ENCODE measurements around the gene PPP1R37. TPM values are rescaled to one million over a fixed set of nuclear protein-coding genes. Genes with fewer than 3 reads are reported as not detected.

PPP1R37 gene
- total and polyA plus RNA-seq, 2 of the 8 experiments (the other 6 are each of a cell fraction or from before 2014, with no cell fraction given), result 14.6 to 25.7 TPM

DNA sequence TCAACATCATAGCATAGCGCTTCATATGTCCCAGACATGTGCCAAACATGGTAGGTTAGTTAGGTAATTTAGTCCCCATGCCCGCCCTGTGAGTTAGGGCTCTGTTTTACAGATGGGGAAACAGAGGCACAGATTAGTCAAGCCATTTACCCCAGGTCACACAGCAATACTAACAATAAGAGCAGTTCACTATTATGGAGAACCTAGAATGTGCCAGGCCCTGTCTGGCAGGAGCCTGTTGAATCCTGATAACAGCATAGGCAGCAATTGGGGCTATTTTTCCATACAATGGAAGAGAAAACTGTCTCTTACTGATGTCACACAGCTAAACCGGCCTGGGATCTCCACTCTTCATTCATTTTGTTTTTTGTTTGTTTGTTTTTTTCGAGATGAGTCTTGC lies 6.5 kb upstream of the PPP1R37 start:
- TF ChIP-seq SRF (IDR thresholded peaks at IDR 0.05; ENCODE audit: low read depth, low read length) (no peak), CBX5 (IDR thresholded peaks at IDR 0.05; ENCODE audit: low read depth, low read length) (no peak)
- ChIA-PET POLR2A (ENCODE audit: partially characterized antibody) (interaction anchor here (1.0 to 1.7 kb wide), 7 partner anchors 8 to 50 kb away, joined by 3 to 5 read pairs (median 3); partner anchors contain the start of genes GEMIN7 and ZNF296), CTCF (ENCODE audit: partially characterized antibody) (interaction anchor here (2.7 kb wide), 1 partner anchor 39 kb away, joined by 13 read pairs; no protein-coding TSS in a partner anchor)
- H3K23ac ChIP-seq (ENCODE audit: insufficient read length), result no peak overlapping the region
- H2BK12ac ChIP-seq (ENCODE audit: low read depth, low read length), result no peak overlapping the region
- no peak overlapping the region for H2BK15ac ChIP-seq (ENCODE audit: low read length)
- no peak overlapping the region for H3K4me3 ChIP-seq (ENCODE audit: extremely low read depth in 1 of 4, insufficient read depth in 2 of 4, low read depth in 3 of 4, low read length in 4 of 4)
- no peaks in the 10 kb centered on the region for H3K9me3 ChIP-seq (ENCODE audit: insufficient read depth in 2 of 2, low read depth in 1 of 2, low read length in 1 of 2)
- H4K91ac ChIP-seq (replicated peaks; ENCODE audit: insufficient read length, low read length), result no peak overlapping the region
- H3K23me2 ChIP-seq (ENCODE audit: low read depth, low read length), result peaks cover 6% of the 10 kb centered on the region
- no peak overlapping the region for H2AK5ac ChIP-seq (ENCODE audit: low read depth, low read length)
- no peak overlapping the region for H3K18ac ChIP-seq (ENCODE audit: extremely low read depth, low read length)
- no peak overlapping the region for H3K9ac ChIP-seq (replicated peaks in 1 of 4; ENCODE audit: extremely low read depth in 1 of 4, low read depth in 3 of 4, low read length in 3 of 4)
- H4K8ac ChIP-seq (ENCODE audit: extremely low read depth, insufficient read depth, low read length), result no peak overlapping the region
- H2AFZ ChIP-seq (ENCODE audit: low read length), result no peak overlapping the region
- H3K4me1 ChIP-seq (replicated peaks in 1 of 4; ENCODE audit: control insufficient read depth in 3 of 4, insufficient read depth in 4 of 4, low read length in 3 of 4), result peaks cover 2 to 15% (median 7%) of the 10 kb centered on the region in 4 experiments; a peak in 6 of 7 replicates
- DNase-seq (ENCODE audit: low read depth in 1 of 2, low spot score in 2 of 2) (no peak), FAIRE-seq (no peak)
- H3K14ac ChIP-seq (ENCODE audit: insufficient read length), result no peak overlapping the region
- H3K79me2 ChIP-seq (ENCODE audit: control insufficient read depth in 1 of 2, insufficient read depth in 2 of 2, low read length in 2 of 2), result peaks cover 5 to 39% of the 10 kb centered on the region in 2 experiments
- H2BK120ac ChIP-seq (replicated peaks; ENCODE audit: low read depth, low read length), result no peak overlapping the region
- H2BK20ac ChIP-seq (ENCODE audit: low read length), result no peak overlapping the region
- H3K4me2 ChIP-seq (ENCODE audit: insufficient read depth in 1 of 2, low read depth in 2 of 2, low read length in 2 of 2), result no peak overlapping the region
- no peak overlapping the region for H4K5ac ChIP-seq (ENCODE audit: insufficient read length, low read depth, low read length)
- H3K4ac ChIP-seq (replicated peaks; ENCODE audit: insufficient read length, low read depth, low read length), result no peak overlapping the region
- H3K36me3 ChIP-seq (ENCODE audit: control insufficient read depth in 2 of 4, insufficient read depth in 4 of 4, low read length in 3 of 4), result peaks cover 6 to 36% (median 8%) of the 10 kb centered on the region in 4 experiments; a peak in 5 of 8 replicates
- H4K20me1 ChIP-seq (replicated peaks in 1 of 2; ENCODE audit: control insufficient read depth in 1 of 2, insufficient read depth in 2 of 2, low read length in 2 of 2), result peaks cover 2 to 5% of the 10 kb centered on the region in 2 experiments
- no peak overlapping the region for H3K56ac ChIP-seq (replicated peaks; ENCODE audit: insufficient read length, low read depth, low read length)
- no peaks in the 10 kb centered on the region for H3K27me3 ChIP-seq (replicated peaks in 1 of 4; ENCODE audit: control insufficient read depth in 3 of 4, extremely low read depth in 1 of 4, insufficient read depth in 3 of 4, low read length in 3 of 4)
- peaks cover 12% of the 10 kb centered on the region for H3K79me1 ChIP-seq (ENCODE audit: low read depth, low read length)
- H2BK5ac ChIP-seq (ENCODE audit: low read depth, low read length), result no peak overlapping the region
- H3K27ac ChIP-seq (ENCODE audit: low read depth, low read length), result no peak overlapping the region
- 95% methylated on average over 4 of the region's 4 CpGs; no CpG with 5 or more reads in 1 of the 2 experiments for WGBS, 2 experiments (ENCODE audit: extremely low coverage in 1 of 2, insufficient coverage in 1 of 2, insufficient read length in 1 of 2, insufficient replicate concordance in 2 of 2, low coverage in 1 of 2, low lambda C conversion rate in 2 of 2, missing lambda C conversion rate in 1 of 2)
